Endodermal cell (in vitro differentiated cells): ENCODE data around the gene LIN9. TPM values are rescaled to one million over a fixed set of nuclear protein-coding genes. Genes with fewer than 3 reads are reported as not detected.

ENCODE experiments used
- DNase-seq: peaks from one replicate; pipeline ENCODE4 v3.0.0-alpha.2; 2017
- H3K27ac ChIP-seq: 2 replicates; pipeline ENCODE4 v1.5.1; 2013; ENCODE audit warnings: mild to moderate bottlenecking, low read depth, low read length, moderate library complexity
- H3K27me3 ChIP-seq: 2 replicates; pipeline ENCODE4 v1.6.1; 2013; ENCODE audit warnings: mild to moderate bottlenecking, low read length, moderate library complexity; ENCODE audit not compliant: insufficient read depth, control insufficient read depth, poor library complexity, severe bottlenecking
- H3K36me3 ChIP-seq: 2 replicates; pipeline ENCODE4 v1.7.0; 2013; ENCODE audit warnings: mild to moderate bottlenecking, low read length, moderate library complexity; ENCODE audit not compliant: control insufficient read depth, insufficient read depth
- H3K4me1 ChIP-seq: one replicate; pipeline ENCODE4 v1.7.0; 2013; ENCODE audit warnings: low read length; ENCODE audit not compliant: control insufficient read depth, insufficient read depth
- H3K4me3 ChIP-seq: 2 replicates; pipeline ENCODE4 v1.5.1; 2013; ENCODE audit warnings: mild to moderate bottlenecking, low read length, moderate library complexity
- H3K9ac ChIP-seq: 2 replicates; pipeline ENCODE4 v1.6.1; 2013; ENCODE audit warnings: mild to moderate bottlenecking, low read length, moderate library complexity; ENCODE audit not compliant: poor library complexity, severe bottlenecking; ENCODE audit errors: extremely low read depth
- H3K9me3 ChIP-seq: 2 replicates; pipeline ENCODE4 v1.6.1; 2013; ENCODE audit warnings: mild to moderate bottlenecking, low read length, moderate library complexity; ENCODE audit not compliant: control insufficient read depth
- H3K27ac Mint-ChIP-seq: 2 replicates; pipeline ENCODE4 v1.8.0; 2020; ENCODE audit warnings: mixed read lengths
- H3K27me3 Mint-ChIP-seq: 2 replicates; pipeline ENCODE4 v1.8.0; 2021; ENCODE audit warnings: mild to moderate bottlenecking, mixed read lengths; ENCODE audit not compliant: insufficient read depth
- H3K36me3 Mint-ChIP-seq: 2 replicates; pipeline ENCODE4 v1.8.0; 2020; ENCODE audit warnings: low read depth, mixed read lengths
- H3K4me1 Mint-ChIP-seq: 2 replicates; pipeline ENCODE4 v1.8.0; 2020; ENCODE audit warnings: mixed read lengths
- H3K4me3 Mint-ChIP-seq: 2 replicates; pipeline ENCODE4 v1.8.0; 2020; ENCODE audit warnings: mild to moderate bottlenecking, moderate library complexity, mixed read lengths
- H3K9me3 Mint-ChIP-seq: 2 replicates; pipeline ENCODE4 v1.8.0; 2020; ENCODE audit warnings: mild to moderate bottlenecking, mixed read lengths
- CTCF ChIP-seq: fragments of 200-600 bp; sonication (generic); conservative IDR thresholded peaks from 2 replicates; pipeline ENCODE4 v1.5.0; 2021; ENCODE audit warnings: antibody characterized with exemption, mild to moderate bottlenecking
- WGBS, 2 experiments: methylation state at CpG; one replicate each; pipeline versions ENCODE4 v1.1.5 to v1.1.7; 2013; ENCODE audit warnings: missing lambda C conversion rate in 2 of 2, mixed read lengths in 1 of 2; ENCODE audit not compliant: insufficient coverage in 1 of 2, insufficient read length in 1 of 2; 5-methylcytosine and 5-hydroxymethylcytosine counted together
- total RNA-seq, 2 donors: library from RNA; stranded (reverse); fragmentation: NEBNext Ultra II Directional in 1 of 2; extraction: Animal tissue kit (Norgen Biotek cat#: 25700) in 1 of 2; gene quantifications; 2 replicates in 1 of 2; 3 replicates in 1 of 2; pipeline ENCODE4 v1.2.1, GENCODE V29; 2021

The LIN9 gene
- total RNA-seq, 2 donors from 2014 or later = 9.9 to 11.3 TPM

DNA sequence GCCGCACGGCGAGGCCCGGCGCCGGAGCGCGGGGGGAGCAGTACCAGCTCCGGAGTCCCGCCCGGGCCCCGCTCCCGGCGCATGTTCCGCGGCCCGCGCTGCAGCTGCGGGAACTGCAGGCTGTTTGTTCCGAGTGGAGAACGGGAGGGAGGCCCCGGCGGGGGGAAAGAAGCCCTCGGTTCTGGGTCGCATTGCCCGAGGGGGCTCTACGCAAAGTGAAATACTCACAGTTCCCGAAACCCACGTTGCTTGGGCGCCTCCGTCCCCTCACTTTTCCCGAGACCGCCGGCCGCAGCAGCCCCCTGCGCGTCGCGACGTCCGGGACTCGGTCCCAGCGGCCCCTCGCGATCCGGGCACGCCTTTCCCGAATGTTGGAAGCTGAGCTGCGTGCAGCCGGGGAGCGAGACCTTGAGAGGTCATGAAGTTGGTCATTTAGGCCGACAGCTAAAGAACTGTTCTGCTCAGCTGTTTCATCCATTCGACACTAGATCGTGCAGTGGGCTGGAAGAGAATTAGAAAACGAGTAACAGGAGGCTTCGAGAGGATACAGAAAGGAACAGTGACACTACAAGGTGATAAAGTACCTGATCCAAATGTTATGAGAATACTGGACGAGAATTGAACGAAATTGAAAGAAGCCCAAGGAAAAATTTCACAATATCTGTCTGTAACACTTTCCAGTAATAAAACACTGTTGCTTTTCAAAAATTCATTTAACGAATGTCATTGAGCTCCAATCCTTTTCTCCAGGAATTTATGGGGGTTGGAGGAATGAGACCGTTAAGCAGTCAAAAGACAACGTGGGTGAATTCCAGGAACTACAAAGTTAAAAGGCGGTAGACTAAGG lies 657 bp upstream of the LIN9 start:
- H3K36me3 Mint-ChIP-seq = no peaks in the 10 kb centered on the region

DNA sequence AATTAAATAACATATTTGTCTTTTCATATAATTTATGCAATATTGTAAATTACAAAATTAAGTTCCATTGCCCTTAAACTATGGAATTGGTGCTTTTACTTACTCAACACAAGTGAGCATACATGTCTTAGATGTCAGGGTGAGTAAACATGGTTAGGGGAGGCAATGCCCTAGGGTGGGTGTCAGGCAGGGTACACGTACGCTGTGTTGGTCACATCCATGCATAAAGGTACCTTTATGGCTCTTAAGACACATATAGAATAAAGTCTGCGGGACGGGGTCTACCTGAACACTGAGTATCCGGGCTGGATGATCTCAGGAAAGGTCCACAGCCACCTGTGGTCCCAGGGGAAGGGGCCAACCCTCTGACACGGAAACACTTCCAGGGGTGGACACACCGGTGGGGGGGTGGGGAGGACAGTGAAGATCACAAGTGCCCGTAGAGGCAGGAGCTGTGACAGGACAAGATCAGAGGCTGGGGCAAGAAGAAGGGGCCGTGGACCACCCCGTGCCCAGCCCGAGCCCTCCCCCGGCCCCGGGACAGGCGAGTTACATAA lies 720 bp downstream of the LIN9 start:
- peaks cover 23% of the 10 kb centered on the region for H3K27me3 Mint-ChIP-seq
- WGBS, 2 experiments = 8 to 34% methylated on average over 4 to 14 of the region's 14 CpGs

More for the DNA sequence above, 657 bp upstream of the LIN9 start:
- H3K9ac ChIP-seq = peak overlapping the region; percentile 38
- peaks cover 32% of the 10 kb centered on the region for H3K27me3 ChIP-seq
- no peaks in the 10 kb centered on the region for H3K36me3 ChIP-seq
- DNase-seq = no peak
- WGBS, 2 experiments = 9 to 10% methylated on average over 44 to 62 of the region's 62 CpGs
- TF ChIP-seq CTCF = peak; percentile 42
- Mint-ChIP-seq H3K27ac (peak overlapping the region; percentile 64), H3K4me1 (peaks cover 21% of the 10 kb centered on the region), H3K9me3 (peaks cover 7% of the 10 kb centered on the region), H3K27me3 (peaks cover 24% of the 10 kb centered on the region), H3K4me3 (peak overlapping the region; percentile 85)
- H3K27ac ChIP-seq = peak overlapping the region; percentile 80
- H3K4me3 ChIP-seq = peak overlapping the region; percentile 80
- peaks cover 10% of the 10 kb centered on the region for H3K9me3 ChIP-seq
- no peaks in the 10 kb centered on the region for H3K4me1 ChIP-seq

DNA sequence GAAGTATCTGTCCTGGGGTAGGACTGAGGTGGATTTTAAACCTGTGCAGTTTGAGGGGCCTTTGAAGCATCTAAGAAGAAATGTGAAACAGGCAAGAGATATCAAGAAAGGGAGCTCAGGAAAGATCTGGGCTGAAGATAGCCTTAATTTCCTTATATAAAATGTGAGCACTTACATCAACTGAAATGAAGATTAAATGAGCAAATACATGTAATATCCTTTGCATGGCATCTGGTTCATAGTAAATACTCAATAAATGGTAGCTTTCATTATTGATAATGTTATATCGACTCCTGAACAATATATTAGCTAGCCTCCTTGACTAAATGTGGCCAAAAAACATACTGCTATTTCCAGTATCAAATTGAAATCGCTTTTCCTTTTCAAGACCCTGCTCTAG lies 2.5 kb downstream of the LIN9 start:
- Histone ChIP-seq H3K27me3 (peaks cover 13% of the 10 kb centered on the region), H3K9ac (no peak overlapping the region), H3K9me3 (no peaks in the 10 kb centered on the region), H3K4me1 (no peaks in the 10 kb centered on the region), H3K4me3 (no peak overlapping the region), H3K27ac (no peak overlapping the region), H3K36me3 (no peaks in the 10 kb centered on the region)
- no peak for DNase-seq
- peaks cover 17% of the 10 kb centered on the region for H3K27me3 Mint-ChIP-seq
- H3K36me3 Mint-ChIP-seq = no peaks in the 10 kb centered on the region
- H3K9me3 Mint-ChIP-seq = no peaks in the 10 kb centered on the region
- H3K4me1 Mint-ChIP-seq = peaks cover 26% of the 10 kb centered on the region
- no peak for TF ChIP-seq CTCF
- H3K4me3 Mint-ChIP-seq = no peak overlapping the region
- H3K27ac Mint-ChIP-seq = peak overlapping the region; percentile 64
- 88 to 100% methylated on average over 2 of the region's 2 CpGs for WGBS, 2 experiments

More for the DNA sequence above, 720 bp downstream of the LIN9 start:
- TF ChIP-seq CTCF = no peak
- Mint-ChIP-seq H3K9me3 (no peaks in the 10 kb centered on the region), H3K4me1 (peaks cover 26% of the 10 kb centered on the region), H3K27ac (peak overlapping the region; percentile 90), H3K4me3 (peak overlapping the region; percentile 85), H3K36me3 (no peaks in the 10 kb centered on the region)
- Histone ChIP-seq H3K36me3 (no peaks in the 10 kb centered on the region), H3K4me3 (peak overlapping the region; percentile 94), H3K9me3 (no peaks in the 10 kb centered on the region), H3K27me3 (peaks cover 28% of the 10 kb centered on the region), H3K27ac (peak overlapping the region; percentile 89), H3K4me1 (no peaks in the 10 kb centered on the region), H3K9ac (peak overlapping the region; percentile 94)
- DNase-seq = no peak
